Measurements from ENCODE around the gene CCDC171.
"Not testable (repeated sequence)": the region's sequence is repeated elsewhere in the genome, so short reads cannot be mapped to it uniquely, and the experiment has no call there.

- not testable (repeated sequence) for TF ChIP-seq MYC (IDR thresholded peaks at IDR 0.05; ENCODE audit: insufficient read depth, insufficient read length, insufficient replicate concordance, low read length, severe bottlenecking); TCF12 (IDR thresholded peaks at IDR 0.05; ENCODE audit: low read depth, low read length); MEF2A (IDR thresholded peaks at IDR 0.05; ENCODE audit: insufficient read depth, low read depth, low read length); LARP7 (IDR thresholded peaks at IDR 0.05); POLR2A (IDR thresholded peaks at IDR 0.05; ENCODE audit: low read depth, low read length)
- TF ChIP-seq, protein P1, sequence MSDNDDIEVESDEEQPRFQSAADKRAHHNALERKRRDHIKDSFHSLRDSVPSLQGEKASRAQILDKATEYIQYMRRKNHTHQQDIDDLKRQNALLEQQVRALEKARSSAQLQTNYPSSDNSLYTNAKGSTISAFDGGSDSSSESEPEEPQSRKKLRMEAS (IDR thresholded peaks at IDR 0.05; ENCODE audit: low read depth, low read length) = not testable (repeated sequence)
Measured at GRCh38 chr9:15592940-15593339, 40.1 kb downstream of the CCDC171 start.

Measured in GM12878 (cell line).